H7 (cell line): ENCODE results near the gene KCP. TPM values are rescaled to one million over a fixed set of nuclear protein-coding genes. Genes with fewer than 3 reads are reported as not detected.

Experiments used
- DNase-seq: peaks from one replicate; pipeline ENCODE4 v3.0.0; 2012
- H3K27me3 ChIP-seq: 2 replicates; pipeline ENCODE4 v1.6.0; 2011; ENCODE audit warnings: mild to moderate bottlenecking, low read length; ENCODE audit not compliant: control insufficient read depth, insufficient read depth
- H3K36me3 ChIP-seq: replicated peaks from 2 replicates; pipeline ENCODE4 v1.5.1; 2011; ENCODE audit warnings: low read length; ENCODE audit not compliant: control insufficient read depth, insufficient read depth
- H3K4me3 ChIP-seq: 2 replicates; pipeline ENCODE4 v1.5.1; 2011; ENCODE audit warnings: low read depth, mild to moderate bottlenecking, control low read depth, low read length, moderate library complexity; ENCODE audit not compliant: insufficient read depth
- total RNA-seq: library from RNA; depleted of rRNA; stranded (reverse); fragments of >200 nt; shearing (Covaris generic); gene quantifications from 2 replicates; pipeline ENCODE4 v1.2.3, GENCODE V29; 2014

Gene KCP
- total RNA-seq, 1 experiment from 2014 or later = 3.4 TPM

GRCh38 chr7:128908750-128909624 is 1.5 kb downstream of the KCP start:
- peak; percentile 55 for DNase-seq
- Histone ChIP-seq H3K36me3 (no peaks in the 10 kb centered on the region), H3K4me3 (peak overlapping the region; percentile 67), H3K27me3 (peaks cover 11% of the 10 kb centered on the region)

- Histone ChIP-seq H3K27me3 (peaks cover 11% of the 10 kb centered on the region), H3K36me3 (no peaks in the 10 kb centered on the region), H3K4me3 (no peak overlapping the region)
- DNase-seq = peak; percentile 40
These were observed 3.5 kb downstream of the KCP start for GRCh38 chr7:128906766-128907559.

GRCh38 chr7:128906001-128906765 is 4.3 kb downstream of the KCP start:
- no peak overlapping the region for H3K4me3 ChIP-seq
- no peaks in the 10 kb centered on the region for H3K36me3 ChIP-seq
- H3K27me3 ChIP-seq = peaks cover 11% of the 10 kb centered on the region
- DNase-seq = no peak

GRCh38 chr7:128904381-128905197 is 5.9 kb downstream of the KCP start:
- Histone ChIP-seq H3K36me3 (no peaks in the 10 kb centered on the region), H3K27me3 (no peaks in the 10 kb centered on the region; the same call in 1 of the 2 replicates), H3K4me3 (no peak overlapping the region)
- peak; percentile 91 for DNase-seq

- peak; percentile 50 for DNase-seq
- no peaks in the 10 kb centered on the region; the same call in 1 of the 2 replicates for H3K27me3 ChIP-seq
- H3K36me3 ChIP-seq = no peaks in the 10 kb centered on the region
- H3K4me3 ChIP-seq = no peak overlapping the region
These were observed 6.7 kb downstream of the KCP start for GRCh38 chr7:128903621-128904361.

- H3K4me3 ChIP-seq = no peak overlapping the region
- DNase-seq = no peak
- H3K27me3 ChIP-seq = no peaks in the 10 kb centered on the region
- H3K36me3 ChIP-seq = no peaks in the 10 kb centered on the region
These were observed 7.5 kb downstream of the KCP start for GRCh38 chr7:128902761-128903585.

GRCh38 chr7:128900237-128900636 is 10.3 kb downstream of the KCP start:
- H3K4me3 ChIP-seq = no peak overlapping the region
- no peaks in the 10 kb centered on the region for H3K36me3 ChIP-seq
- H3K27me3 ChIP-seq = no peaks in the 10 kb centered on the region
- DNase-seq = no peak

- Histone ChIP-seq H3K4me3 (no peak overlapping the region), H3K36me3 (no peaks in the 10 kb centered on the region), H3K27me3 (no peaks in the 10 kb centered on the region)
- no peak for DNase-seq
These were observed 11.1 kb downstream of the KCP start for GRCh38 chr7:128899392-128899791.

- no peak for DNase-seq
- Histone ChIP-seq H3K27me3 (peaks cover 6% of the 10 kb centered on the region), H3K4me3 (no peak overlapping the region), H3K36me3 (no peaks in the 10 kb centered on the region)
These were observed 15.2 kb downstream of the KCP start for GRCh38 chr7:128895320-128895719.

- peaks cover 6% of the 10 kb centered on the region for H3K27me3 ChIP-seq
- no peak overlapping the region for H3K4me3 ChIP-seq
- DNase-seq = no peak
- no peaks in the 10 kb centered on the region for H3K36me3 ChIP-seq
These were observed 16.4 kb downstream of the KCP start for GRCh38 chr7:128894101-128894440.

GRCh38 chr7:128893251-128894100 is 17.0 kb downstream of the KCP start:
- Histone ChIP-seq H3K27me3 (peaks cover 6% of the 10 kb centered on the region), H3K36me3 (no peaks in the 10 kb centered on the region), H3K4me3 (no peak overlapping the region)
- DNase-seq = peak; percentile 47
